SJSA1 (cell line): Measurements from ENCODE around the gene CHST8. TPM values are rescaled to one million over a fixed set of nuclear protein-coding genes. Genes with fewer than 3 reads are reported as not detected.

ENCODE experiments used
- DNase-seq, 2 experiments: peaks; one replicate each; pipeline ENCODE4 v3.0.0-alpha.2; 2015 to 2020; ENCODE audit warnings: low spot score in 2 of 2, low read depth in 1 of 2
- H3K27ac ChIP-seq: fragments of 250-450 bp; sonication (Bioruptor Pico); 2 replicates; pipeline ENCODE4 v1.5.1; 2020; ENCODE audit warnings: mild to moderate bottlenecking, moderate library complexity
- H3K27me3 ChIP-seq: fragments of 250-450 bp; sonication (Bioruptor Pico); replicated peaks from 2 replicates; pipeline ENCODE4 v1.5.1; 2020; ENCODE audit warnings: mild to moderate bottlenecking, moderate library complexity
- H3K36me3 ChIP-seq: fragments of 250-450 bp; sonication (Bioruptor Pico); 2 replicates; pipeline ENCODE4 v1.5.1; 2020; ENCODE audit warnings: mild to moderate bottlenecking
- H3K4me1 ChIP-seq: fragments of 250-450 bp; sonication (Bioruptor Pico); replicated peaks from 2 replicates; pipeline ENCODE4 v1.6.1; 2021; ENCODE audit warnings: mild to moderate bottlenecking
- H3K4me3 ChIP-seq: fragments of 250-450 bp; sonication (Bioruptor Pico); 2 replicates; pipeline ENCODE4 v1.5.1; 2020; ENCODE audit warnings: mild to moderate bottlenecking
- H3K9me3 ChIP-seq: fragments of 250-450 bp; sonication (Bioruptor Pico); replicated peaks from 2 replicates; pipeline ENCODE4 v1.5.1; 2020; ENCODE audit warnings: mild to moderate bottlenecking
- total RNA-seq: library from RNA; depleted of rRNA; stranded (reverse); fragments of >200 nt; shearing (Covaris generic); gene quantifications from 2 replicates; pipeline ENCODE4 v1.2.3, GENCODE V29; 2014

The CHST8 gene
- total RNA-seq, 1 experiment from 2014 or later = not detected

DNA sequence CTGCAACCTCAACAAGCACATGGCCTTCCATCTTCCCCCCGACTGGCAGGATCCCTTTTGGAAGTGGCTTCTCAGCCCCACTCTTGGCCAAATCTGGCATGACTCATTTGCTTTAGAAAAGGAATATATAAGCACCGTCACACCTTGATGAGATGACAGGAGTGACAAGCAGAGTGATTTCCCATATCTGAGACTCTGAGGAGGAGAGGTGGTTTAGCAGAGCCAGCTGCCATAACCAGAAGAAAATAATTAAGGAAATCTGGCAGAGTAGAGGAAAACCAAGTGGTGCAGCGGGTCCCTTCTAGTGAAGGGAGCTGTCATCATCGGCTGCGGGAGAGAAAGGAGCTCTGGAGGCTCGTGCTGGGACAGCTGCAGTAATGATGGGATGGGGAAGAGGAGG is 147.5 kb downstream of the CHST8 start:
- no peaks in the 10 kb centered on the region for H3K4me1 ChIP-seq
- no peaks in the 10 kb centered on the region for H3K9me3 ChIP-seq
- H3K27ac ChIP-seq = no peak overlapping the region
- H3K36me3 ChIP-seq = no peaks in the 10 kb centered on the region
- no peak overlapping the region for H3K4me3 ChIP-seq
- H3K27me3 ChIP-seq = peaks cover 3% of the 10 kb centered on the region; the same call in 1 of the 2 replicates
- no peak for DNase-seq

DNA sequence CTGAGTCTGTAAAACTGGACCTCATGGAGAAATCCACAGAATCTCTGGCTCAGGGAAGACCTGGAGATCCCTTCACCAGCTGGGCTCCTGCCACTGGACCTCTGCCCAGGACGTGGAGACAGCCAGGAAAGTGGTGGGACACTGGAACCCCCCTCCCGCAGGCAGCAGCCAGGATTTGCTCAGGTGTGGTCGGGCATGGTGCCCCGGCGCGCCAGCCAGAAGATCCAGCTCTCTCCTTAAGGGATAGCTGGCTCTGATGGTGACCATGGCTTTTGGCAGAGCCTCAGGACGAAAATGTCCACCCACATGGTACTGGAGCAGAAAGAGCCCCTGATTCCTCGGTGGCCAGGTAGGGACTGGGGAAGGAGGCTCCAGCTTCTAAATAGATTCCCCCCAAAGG is 148.4 kb downstream of the CHST8 start:
- H3K36me3 ChIP-seq = no peaks in the 10 kb centered on the region
- DNase-seq = no peak

DNA sequence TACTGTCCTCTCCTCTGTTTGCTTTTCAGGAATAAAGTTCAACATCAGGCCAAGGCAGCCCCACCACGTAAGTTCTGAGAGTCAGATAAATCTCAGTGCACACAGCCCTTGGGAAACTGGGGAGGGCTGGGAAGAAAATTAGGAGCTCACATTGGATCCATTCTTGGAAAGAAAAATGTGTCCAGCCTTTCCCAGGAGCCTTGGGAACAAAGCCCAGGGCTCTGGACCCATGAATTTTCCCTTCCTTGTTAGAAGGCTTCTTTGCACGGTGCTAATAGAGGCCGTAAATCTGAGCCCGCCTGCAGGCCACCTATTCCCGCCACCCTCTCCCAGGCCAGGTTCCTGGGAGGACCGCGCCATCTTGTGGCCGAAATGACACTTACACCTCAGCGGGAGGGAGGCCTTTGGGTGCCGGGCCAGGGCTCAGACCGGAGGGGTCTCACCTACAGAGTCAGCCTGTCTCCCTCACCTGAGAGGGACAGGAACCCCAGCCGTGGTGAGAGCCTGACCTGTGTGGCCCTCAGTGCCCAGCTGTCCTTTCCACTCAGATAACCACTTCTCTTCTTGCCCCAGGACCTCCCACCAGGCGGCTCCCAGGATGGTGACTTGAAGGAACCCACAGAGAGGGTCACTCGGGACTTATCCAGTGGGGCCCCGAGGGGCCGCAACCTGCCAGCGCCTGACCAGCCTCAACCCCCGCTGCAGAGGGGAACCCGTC is 149.8 kb downstream of the CHST8 start:
- H3K27me3 ChIP-seq = peaks cover 3% of the 10 kb centered on the region; the same call in 1 of the 2 replicates
- no peak overlapping the region for H3K27ac ChIP-seq
- no peak overlapping the region for H3K4me3 ChIP-seq
- no peaks in the 10 kb centered on the region for H3K9me3 ChIP-seq
- H3K36me3 ChIP-seq = no peaks in the 10 kb centered on the region
- H3K4me1 ChIP-seq = no peaks in the 10 kb centered on the region
- DNase-seq = peak; percentile 65 to 70

More for the DNA sequence above, 148.4 kb downstream of the CHST8 start:
- Histone ChIP-seq H3K4me1 (no peaks in the 10 kb centered on the region), H3K27ac (no peak overlapping the region), H3K4me3 (no peak overlapping the region), H3K9me3 (no peaks in the 10 kb centered on the region), H3K27me3 (peaks cover 3% of the 10 kb centered on the region; the same call in 1 of the 2 replicates)

DNA sequence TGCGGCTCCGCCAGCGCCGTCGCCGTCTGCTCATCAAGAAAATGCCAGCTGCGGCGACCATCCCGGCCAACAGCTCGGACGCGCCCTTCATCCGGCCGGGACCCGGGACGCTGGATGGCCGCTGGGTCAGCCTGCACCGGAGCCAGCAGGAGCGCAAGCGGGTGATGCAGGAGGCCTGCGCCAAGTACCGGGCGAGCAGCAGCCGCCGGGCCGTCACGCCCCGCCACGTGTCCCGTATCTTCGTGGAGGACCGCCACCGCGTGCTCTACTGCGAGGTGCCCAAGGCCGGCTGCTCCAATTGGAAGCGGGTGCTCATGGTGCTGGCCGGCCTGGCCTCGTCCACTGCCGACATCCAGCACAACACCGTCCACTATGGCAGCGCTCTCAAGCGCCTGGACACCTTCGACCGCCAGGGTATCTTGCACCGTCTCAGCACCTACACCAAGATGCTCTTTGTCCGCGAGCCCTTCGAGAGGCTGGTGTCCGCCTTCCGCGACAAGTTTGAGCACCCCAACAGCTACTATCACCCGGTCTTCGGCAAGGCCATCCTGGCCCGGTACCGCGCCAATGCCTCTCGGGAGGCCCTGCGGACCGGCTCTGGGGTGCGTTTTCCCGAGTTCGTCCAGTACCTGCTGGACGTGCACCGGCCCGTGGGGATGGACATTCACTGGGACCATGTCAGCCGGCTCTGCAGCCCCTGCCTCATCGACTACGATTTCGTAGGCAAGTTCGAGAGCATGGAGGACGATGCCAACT is 150.5 kb downstream of the CHST8 start:
- Histone ChIP-seq H3K27ac (no peak overlapping the region), H3K4me3 (no peak overlapping the region), H3K36me3 (no peaks in the 10 kb centered on the region), H3K9me3 (no peaks in the 10 kb centered on the region), H3K27me3 (peaks cover 3% of the 10 kb centered on the region; the same call in 1 of the 2 replicates), H3K4me1 (no peaks in the 10 kb centered on the region)
- DNase-seq = no peak

DNA sequence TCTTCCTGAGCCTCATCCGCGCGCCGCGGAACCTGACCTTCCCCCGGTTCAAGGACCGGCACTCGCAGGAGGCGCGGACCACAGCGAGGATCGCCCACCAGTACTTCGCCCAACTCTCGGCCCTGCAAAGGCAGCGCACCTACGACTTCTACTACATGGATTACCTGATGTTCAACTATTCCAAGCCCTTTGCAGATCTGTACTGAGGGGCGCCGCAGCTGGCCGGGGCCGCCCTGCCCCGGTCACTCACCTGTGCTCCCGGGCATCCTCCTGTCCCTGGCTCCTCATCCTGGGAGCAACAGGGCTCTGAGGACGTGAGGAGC is 151.1 kb downstream of the CHST8 start:
- no peak for DNase-seq
- no peaks in the 10 kb centered on the region for H3K36me3 ChIP-seq

DNA sequence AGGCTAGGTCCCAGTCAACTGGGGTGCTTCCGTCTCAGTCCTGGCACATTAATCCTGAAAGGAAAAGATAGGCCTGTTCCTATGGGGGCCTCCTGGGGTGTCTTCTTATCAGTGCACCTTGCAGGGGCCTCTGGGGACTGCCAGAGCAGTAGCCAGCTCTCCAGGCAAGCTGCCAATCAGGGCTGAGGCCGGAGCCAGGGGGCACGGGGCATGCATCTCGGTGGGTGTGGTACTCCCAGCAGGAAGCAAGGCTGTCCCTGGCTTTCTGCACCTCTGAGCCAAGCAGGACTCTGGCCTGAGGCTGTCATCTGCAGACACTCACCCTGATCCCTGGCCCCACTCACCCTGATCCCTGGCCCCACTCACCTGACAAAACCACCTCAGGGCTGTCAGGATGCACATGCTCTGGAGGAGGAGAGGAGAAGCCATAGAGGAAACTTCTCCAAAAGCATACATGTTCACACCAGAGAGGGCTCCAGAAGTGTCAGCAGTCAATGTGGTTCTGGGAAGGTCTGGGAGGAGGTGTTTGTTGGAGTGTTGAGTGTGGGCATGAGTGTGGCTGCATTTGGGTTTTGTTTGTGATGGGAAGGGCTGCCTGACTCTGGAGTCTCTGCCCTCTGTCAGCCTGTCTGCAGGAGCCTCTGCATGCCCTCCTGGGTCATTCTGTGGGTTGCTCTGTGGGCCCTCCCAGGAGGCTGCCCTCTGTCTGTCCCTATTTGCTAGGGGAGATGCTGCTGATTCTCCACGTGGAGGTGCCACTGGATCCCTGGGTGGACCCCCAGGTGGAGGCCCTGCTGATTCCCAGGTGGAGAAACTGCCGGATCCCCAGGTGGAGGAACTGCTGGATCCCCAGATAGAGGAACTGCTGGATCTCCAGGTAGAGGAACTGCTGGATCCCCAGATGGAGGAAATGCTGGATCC is 152.2 kb downstream of the CHST8 start:
- Histone ChIP-seq H3K27ac (no peak overlapping the region), H3K9me3 (peaks cover 8% of the 10 kb centered on the region; the same call in 1 of the 2 replicates), H3K27me3 (peaks cover 3% of the 10 kb centered on the region; the same call in 1 of the 2 replicates), H3K4me3 (no peak overlapping the region), H3K4me1 (no peaks in the 10 kb centered on the region), H3K36me3 (no peaks in the 10 kb centered on the region)
- no peak for DNase-seq

More for the DNA sequence above, 151.1 kb downstream of the CHST8 start:
- Histone ChIP-seq H3K4me3 (no peak overlapping the region), H3K27ac (no peak overlapping the region), H3K27me3 (peaks cover 3% of the 10 kb centered on the region; the same call in 1 of the 2 replicates), H3K9me3 (peaks cover 2% of the 10 kb centered on the region; the same call in 1 of the 2 replicates), H3K4me1 (no peaks in the 10 kb centered on the region)

DNA sequence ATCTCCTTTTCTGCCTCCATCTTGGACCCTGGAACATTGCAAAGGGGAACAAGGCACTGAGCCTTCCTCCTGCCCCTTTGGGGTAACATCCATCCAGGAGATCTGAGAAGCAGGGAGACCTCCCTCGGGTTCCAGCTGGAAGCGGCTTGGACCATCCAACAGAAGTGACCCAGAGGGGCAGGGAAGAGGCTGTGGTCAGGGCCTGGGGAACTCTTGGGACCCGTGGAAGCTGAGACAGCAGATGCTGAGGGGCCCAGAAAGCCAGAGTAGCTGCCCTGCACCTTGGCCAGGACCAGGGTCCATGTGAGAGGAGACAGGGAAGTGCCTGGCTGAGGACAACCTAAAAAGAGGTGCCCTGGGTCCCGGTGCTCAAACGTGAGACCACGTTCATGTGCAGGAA is 153.0 kb downstream of the CHST8 start:
- Histone ChIP-seq H3K36me3 (no peaks in the 10 kb centered on the region), H3K27me3 (peaks cover 3% of the 10 kb centered on the region; the same call in 1 of the 2 replicates), H3K4me3 (no peak overlapping the region), H3K9me3 (peaks cover 8% of the 10 kb centered on the region; the same call in 1 of the 2 replicates), H3K4me1 (no peaks in the 10 kb centered on the region), H3K27ac (no peak overlapping the region)
- DNase-seq = no peak

DNA sequence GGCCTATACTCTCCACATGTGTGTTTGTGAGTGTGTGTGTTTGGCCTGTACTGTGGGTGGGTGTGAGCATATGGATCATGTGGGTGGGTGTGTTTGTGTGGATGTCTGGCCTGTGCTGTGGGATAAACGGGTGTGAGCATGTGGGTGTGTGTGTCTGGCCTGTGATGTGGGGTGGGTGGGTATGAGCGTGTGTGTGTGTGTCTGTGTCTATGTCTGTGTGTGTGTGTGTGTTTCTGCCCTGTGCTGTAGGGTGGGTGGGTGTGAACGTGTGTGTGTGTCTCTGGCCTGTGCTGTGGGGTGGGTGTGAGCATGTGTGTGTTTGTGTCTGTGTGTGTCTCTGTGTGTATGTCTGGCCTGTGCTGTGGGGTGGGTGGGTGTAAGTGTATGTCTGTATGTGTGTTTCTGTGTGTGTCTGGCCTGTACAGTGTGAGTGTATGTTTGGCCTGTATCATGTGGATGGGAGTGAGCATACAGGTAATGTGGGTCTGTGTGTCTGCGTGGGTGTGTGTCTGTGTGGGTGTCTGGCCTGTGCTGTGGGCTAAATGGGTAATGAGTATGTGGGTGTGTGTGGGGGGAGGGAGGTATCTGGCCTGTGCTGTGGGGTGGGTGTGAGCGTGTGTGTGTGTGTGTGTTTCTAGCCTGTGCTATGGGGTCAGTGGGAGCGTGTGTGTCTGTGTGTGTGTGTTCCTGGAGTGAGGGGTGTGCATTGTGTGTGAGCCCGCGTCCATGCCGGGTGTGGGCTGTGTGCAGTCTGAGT is 154.2 kb downstream of the CHST8 start:
- Histone ChIP-seq H3K27ac (no peak overlapping the region), H3K9me3 (peaks cover 8% of the 10 kb centered on the region; the same call in 1 of the 2 replicates), H3K36me3 (no peaks in the 10 kb centered on the region), H3K4me3 (no peak overlapping the region), H3K27me3 (no peaks in the 10 kb centered on the region; the same call in 1 of the 2 replicates), H3K4me1 (no peaks in the 10 kb centered on the region)
- no peak for DNase-seq

DNA sequence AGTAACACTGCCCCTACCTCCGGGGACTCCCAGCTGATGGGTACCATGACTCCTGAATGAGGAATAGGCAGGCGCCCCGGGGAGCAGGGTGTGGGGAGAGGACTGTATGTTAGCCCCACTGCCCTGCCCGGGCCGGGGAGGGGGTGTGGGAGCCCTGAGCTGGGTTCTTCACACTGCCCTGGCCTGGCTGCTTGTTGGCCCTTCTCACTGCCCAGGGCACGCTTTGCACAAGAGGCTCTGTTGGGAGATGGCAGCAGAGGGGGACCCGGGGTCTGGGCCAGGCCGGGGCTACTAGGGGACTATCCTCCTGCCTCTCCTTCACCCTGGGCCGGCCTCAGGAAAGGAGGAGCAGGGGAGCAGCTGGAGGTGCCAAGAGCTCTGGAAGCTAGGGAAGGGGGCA is 155.6 kb downstream of the CHST8 start:
- Histone ChIP-seq H3K36me3 (no peaks in the 10 kb centered on the region), H3K4me3 (no peak overlapping the region), H3K9me3 (peaks cover 8% of the 10 kb centered on the region; the same call in 1 of the 2 replicates), H3K27me3 (no peaks in the 10 kb centered on the region), H3K4me1 (no peaks in the 10 kb centered on the region), H3K27ac (no peak overlapping the region)
- no peak for DNase-seq

DNA sequence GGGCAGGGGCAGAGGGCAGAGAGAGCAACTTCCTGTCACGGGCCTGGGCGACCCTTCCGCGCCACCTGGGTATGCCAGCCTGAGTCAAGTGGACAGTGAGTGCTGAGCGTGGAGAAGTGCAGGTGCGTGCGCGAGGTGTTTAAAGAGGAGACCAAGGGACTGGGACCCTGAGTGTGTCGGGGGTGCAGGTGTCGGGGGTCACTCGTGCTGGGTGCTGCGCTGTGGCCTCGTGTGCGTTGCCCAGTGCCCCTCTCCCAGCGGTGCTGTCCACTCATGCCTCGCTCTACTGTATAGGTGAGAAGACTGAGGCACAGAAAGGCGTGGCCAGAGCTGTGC is 156.0 kb downstream of the CHST8 start:
- DNase-seq = no peak
- H3K27ac ChIP-seq = no peak overlapping the region
- no peaks in the 10 kb centered on the region for H3K4me1 ChIP-seq
- H3K36me3 ChIP-seq = no peaks in the 10 kb centered on the region
- no peak overlapping the region for H3K4me3 ChIP-seq
- H3K9me3 ChIP-seq = peaks cover 8% of the 10 kb centered on the region; the same call in 1 of the 2 replicates
- no peaks in the 10 kb centered on the region for H3K27me3 ChIP-seq

DNA sequence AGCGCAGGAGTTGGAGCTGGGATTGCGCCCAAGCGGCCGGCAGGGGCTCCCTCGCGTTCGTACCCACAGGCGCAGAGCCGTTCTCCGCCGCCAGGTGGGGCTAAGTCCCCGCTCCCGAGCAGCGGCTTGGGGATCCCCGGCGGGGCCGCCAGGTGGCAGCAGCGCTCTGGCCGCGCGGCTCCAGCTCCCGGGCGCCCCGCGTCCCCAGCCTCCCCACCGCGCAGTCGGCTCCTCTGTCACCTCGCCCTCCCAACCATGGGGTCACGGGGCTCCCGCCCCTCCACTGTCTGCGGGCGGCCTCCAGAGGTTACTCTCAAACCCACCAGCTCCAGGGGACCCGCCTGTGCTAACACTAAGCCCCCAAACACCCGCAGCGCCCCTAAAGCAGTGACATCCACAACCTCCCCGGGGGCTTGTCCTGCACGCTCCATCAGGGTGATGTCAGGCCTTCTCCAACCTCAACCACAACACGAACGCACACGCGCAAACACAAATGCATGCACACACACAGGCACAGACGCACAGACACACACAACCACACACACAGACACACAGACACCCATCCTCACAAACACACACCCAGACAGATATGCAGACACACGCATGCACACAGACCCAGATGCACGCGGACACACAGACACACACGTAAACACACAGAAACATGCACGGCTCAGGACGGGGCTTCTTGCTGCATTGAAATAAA is 156.5 kb downstream of the CHST8 start:
- Histone ChIP-seq H3K4me3 (no peak overlapping the region), H3K27me3 (no peaks in the 10 kb centered on the region), H3K9me3 (peaks cover 8% of the 10 kb centered on the region; the same call in 1 of the 2 replicates), H3K36me3 (no peaks in the 10 kb centered on the region), H3K27ac (no peak overlapping the region), H3K4me1 (no peaks in the 10 kb centered on the region)
- peak; percentile 56 to 72 for DNase-seq

DNA sequence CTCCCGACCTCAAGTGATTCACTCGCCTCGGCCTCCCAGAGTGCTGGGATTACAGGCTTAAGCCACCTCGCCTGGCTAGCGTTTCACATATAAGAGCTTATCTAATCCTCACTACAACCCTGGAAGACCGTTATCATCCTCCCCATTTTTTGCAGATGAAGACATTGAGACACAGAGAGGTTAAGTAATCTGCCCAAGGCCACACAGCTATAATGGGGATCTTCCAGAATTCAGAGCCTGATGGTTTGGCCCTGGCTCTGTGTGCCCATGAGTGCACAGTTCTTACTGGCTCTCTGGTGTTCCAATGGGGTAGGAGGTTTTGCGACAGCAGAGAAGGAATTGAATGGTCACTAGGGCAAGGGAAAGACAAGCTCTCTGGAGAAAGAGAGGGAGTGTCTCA is 158.1 kb downstream of the CHST8 start:
- Histone ChIP-seq H3K36me3 (no peaks in the 10 kb centered on the region), H3K4me3 (no peak overlapping the region), H3K27ac (no peak overlapping the region), H3K27me3 (no peaks in the 10 kb centered on the region), H3K9me3 (peaks cover 8% of the 10 kb centered on the region; the same call in 1 of the 2 replicates), H3K4me1 (no peaks in the 10 kb centered on the region)
- no peak for DNase-seq
